ENCODE measurements around the gene CYB5D1.

CYB5D1 gene

DNA sequence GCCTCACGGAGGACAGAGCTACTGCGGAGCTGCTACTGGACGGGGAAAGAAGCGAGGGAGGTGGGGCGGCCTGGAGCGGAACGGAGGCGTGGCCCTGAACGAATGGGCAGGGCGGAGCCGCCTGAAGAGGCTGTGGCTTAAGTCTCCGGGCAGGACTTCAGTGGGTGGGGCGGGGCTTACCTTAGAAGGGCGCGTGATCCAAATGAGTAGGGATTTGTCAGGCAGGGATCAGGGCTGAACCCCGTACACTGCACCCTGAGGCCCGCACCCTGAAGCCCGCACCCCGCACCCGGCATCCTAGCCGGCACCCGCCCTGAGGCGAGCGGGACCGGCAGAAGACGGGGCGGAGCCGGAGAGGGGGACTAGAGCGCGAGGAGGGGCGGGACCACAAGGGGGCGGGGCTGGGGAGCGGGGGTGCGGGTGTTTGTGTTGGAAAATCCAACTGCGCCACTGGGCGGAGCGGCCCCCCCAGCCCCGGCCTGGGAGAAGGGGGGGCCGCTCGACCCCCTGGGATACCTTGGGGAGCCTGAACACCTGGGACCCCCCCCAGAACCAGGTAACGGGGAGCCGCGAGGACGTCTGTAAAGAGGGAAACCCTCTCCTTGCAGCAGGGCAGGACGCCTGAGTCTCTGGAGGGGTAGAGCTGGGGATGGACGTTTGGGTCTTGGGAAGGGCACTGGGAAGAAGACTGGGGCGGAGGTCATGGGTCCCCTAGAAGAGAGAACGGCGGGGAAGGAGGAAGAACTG lies 23.8 kb upstream of the CYB5D1 start, which contains the start of gene KDM6B:
TSS of gene KDM6B (plus strand) at position 423 of the 747 bp plus-strand sequence. CDS start 11,338 bp downstream, outside the sequence.
- DNase-seq: peak; percentile 97

GRCh38 chr17:7834542-7834956 lies 23.3 kb upstream of the CYB5D1 start:
- DNase-seq: no peak

- peak; percentile 99 for DNase-seq
These were observed 22.6 kb upstream of the CYB5D1 start for GRCh38 chr17:7834957-7835813.

DNA sequence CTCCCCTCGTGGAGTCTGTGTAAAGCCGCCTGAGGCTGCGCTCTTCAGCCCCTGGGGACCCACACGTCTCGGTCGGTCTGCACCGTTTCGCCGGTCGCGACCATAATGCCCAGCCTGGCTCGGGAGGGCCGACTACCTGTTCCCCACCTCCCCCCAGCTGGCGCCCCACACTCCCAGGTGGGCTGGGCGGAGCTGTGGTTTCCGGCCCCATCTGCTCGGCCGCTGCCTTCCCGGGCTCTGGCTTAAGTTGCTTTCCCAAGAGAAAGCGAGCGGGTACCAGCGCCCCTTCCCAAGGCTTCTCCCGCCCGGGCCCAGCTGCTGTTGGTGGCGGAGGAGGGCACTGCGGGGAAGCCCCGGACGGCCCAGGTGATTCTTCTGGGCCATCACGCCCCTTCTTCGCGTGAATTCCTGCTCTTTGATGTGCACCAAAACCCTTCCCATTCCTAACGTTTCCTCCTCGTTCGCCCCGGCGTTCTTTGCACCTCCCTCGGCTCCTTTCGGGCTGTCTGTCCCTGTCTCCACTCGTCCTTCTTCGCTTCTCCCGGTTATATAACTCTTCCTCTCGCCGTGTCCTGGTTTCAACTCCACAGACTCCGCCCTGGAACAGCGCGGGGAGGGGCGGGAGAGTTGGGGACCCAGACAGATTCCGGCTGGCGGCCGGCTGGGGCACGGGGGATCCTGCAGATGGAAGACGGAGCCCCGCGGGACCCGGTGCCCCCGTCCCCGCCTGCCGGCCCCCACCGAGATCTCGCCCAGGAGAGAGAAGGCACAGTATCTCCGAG lies 21.8 kb upstream of the CYB5D1 start:
- no peak for DNase-seq

- peak; percentile 98 for DNase-seq
These were observed 21.0 kb upstream of the CYB5D1 start for GRCh38 chr17:7836596-7837407.

DNA sequence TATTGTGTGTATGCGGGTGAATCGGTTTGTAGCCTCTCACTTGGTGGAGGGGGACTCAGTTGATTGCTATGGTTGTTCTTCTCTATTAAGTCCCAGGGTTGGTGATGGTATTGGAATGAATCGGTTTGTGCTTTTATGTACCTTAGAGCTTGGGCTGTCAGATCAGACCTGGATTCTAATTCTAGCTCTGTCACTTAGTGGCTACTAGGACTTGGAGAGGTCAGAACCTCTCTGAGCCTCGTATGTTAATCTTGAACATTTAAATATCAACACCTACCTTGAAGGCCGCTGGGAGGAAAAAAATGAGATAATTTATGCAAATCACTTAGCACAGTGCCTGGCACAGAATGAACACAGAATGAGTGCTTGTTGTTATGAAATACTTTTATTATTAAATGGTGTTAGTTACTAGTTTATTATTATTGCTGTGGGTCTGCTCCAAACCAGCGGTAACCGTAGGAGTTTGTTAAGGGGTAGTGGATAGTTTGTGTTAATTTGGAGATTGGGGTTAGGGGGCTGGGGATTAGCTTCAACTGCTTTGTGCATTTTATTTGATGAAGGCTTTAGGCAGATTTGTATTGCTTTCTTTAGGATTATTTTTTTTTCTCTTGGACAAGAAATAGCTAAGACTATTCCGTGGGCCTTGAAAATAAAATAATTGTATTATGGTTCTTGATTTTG lies 20.3 kb upstream of the CYB5D1 start:
- DNase-seq: peak; percentile 54

- DNase-seq: peak; percentile 94
These were observed 19.4 kb upstream of the CYB5D1 start for GRCh38 chr17:7838090-7839075.

DNA sequence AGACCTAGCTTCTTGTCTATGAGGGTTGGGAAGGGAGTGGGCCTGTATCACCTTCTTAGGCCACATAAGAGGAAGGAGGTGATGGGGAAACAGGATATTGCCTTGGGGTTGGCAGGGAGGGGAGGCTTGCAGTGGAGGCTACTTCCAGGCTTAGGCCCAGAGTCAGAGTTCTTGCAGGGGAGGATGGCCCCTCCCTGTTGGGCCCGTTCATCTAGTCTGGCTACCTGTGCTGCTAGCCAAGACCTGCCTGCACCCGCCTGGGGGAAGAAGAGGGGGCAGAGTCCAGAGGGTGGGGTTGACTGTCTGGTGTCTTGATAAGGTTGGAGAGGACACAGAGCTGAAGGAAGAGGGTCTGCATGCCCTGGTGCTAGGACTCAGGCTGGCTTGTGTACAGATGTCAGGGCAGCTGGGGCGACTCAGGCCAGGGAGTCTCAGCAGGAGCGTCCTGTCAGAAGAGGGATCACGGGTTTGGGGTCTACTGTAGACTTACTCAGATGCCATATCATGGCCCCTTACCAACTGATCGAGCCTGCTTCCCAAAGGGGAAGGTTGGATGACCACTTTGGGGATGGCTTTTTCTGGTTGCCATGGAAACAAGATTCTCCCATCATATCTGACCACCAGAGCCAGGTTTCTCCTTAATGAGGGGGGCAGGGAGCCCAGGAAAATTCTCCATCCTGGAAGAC lies 18.5 kb upstream of the CYB5D1 start:
- peak; percentile 74 for DNase-seq

GRCh38 chr17:7839876-7840261 lies 17.9 kb upstream of the CYB5D1 start:
- DNase-seq: peak; percentile 84

DNA sequence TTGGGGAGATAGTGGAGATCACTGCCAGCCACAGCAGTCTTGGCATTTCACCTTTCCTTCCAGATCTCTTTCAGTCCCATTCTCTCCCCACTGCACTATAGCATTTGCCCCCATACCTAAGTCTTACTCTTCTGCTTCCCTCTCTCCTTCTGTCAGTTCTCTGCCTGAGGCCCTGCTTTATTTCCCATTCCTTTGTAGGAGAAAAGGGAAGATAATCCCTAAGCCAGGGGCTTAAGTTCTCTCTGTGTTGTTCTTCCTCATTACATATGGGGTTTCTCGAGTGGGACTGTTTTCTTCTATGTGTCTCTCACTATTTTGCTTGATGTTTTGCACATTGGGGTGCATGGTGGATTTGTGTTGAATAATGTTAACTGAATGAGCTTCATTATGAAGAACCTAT lies 17.4 kb upstream of the CYB5D1 start:
- no peak for DNase-seq

DNA sequence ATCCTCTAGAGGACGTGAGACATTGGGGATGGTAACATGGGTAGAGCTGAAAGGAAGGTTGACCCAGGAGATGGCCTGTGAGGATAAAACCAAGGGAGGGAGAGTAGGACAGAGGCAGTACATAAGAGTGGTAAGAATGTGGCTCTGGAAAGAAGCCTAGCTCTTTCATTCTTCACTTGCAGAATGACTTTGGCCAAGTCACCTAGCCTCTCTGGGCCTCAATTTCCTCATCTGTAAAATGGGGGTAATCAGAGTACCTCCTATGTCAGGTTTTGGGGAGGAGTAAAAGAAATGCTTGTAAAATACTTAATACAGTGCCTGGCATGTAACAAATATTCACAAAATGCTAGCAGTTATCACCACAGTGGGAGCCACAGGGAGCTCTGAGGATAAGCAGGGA lies 16.9 kb upstream of the CYB5D1 start:
- no peak for DNase-seq

DNA sequence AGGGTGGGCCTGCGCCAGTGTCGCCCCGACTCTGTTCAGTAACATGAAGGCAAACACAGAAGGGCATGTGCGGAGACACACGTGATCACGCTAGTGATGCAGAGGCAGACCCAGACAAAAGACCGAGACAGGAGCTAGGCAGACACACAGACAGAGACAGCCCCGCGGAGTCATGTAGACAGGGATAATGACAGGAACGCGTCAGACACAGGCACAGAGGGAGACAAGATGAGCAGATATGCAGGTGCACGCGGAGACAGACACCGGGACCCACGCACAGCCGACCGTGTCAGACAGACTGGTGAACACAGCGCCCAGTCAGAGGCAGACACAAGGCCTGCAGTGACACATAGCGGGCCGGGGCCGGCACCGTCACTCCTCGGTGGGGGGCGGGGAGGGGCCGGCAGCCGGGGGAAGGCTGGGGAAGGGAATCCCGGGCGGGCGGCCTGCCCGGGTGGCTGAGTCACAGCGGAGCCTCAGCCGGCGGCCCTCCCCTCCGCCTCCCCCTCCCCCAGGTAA lies 16.3 kb upstream of the CYB5D1 start:
- DNase-seq: peak; percentile 87

- DNase-seq: peak; percentile 93
These were observed 15.9 kb upstream of the CYB5D1 start for GRCh38 chr17:7841915-7842379.

DNA sequence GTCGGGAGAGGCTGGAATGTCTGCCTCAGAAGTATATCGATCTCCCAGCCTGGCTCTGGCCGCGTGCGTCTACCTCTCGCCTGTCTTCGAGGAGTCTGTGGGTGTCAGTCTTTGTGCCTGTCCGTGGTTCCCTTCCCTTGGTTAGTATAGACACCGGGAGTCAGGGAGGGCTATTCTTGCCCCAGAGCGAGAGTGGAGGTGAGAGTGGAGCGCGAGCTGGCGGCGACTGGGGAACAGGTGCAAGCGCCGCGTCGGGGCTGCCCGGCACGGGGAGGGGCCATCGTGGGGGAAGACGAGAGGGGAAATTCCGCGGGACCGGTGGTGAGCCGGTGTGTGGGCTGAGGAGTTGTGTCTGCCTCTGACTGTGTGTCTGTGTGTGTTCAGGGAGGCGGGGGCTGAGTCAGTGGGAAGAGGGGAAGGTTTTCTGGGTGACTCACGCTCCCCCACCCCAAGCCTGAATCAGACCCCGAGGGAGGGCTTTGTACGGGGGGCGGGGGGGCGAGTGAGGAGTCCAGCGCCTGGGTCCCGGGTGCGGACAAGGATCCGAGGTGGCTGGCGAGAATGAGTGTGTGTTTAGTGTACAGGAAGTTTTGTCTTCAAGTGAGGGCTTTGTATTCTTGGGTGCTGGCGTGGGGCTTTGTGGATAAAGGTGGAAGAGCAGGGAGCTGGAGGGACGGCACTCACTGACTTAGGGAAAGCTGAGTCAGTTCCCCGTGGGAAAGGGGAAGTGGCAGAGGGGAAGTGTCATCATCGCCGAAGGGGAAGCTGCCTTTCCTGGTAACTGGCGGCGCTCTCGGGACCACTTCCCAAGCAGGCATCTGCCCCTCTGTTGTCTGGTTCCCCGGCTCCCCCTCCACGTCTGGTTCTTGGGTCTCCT lies 15.2 kb upstream of the CYB5D1 start:
- DNase-seq: peak; percentile 76

- no peak for DNase-seq
These were observed 14.6 kb upstream of the CYB5D1 start for GRCh38 chr17:7843257-7843535.

DNA sequence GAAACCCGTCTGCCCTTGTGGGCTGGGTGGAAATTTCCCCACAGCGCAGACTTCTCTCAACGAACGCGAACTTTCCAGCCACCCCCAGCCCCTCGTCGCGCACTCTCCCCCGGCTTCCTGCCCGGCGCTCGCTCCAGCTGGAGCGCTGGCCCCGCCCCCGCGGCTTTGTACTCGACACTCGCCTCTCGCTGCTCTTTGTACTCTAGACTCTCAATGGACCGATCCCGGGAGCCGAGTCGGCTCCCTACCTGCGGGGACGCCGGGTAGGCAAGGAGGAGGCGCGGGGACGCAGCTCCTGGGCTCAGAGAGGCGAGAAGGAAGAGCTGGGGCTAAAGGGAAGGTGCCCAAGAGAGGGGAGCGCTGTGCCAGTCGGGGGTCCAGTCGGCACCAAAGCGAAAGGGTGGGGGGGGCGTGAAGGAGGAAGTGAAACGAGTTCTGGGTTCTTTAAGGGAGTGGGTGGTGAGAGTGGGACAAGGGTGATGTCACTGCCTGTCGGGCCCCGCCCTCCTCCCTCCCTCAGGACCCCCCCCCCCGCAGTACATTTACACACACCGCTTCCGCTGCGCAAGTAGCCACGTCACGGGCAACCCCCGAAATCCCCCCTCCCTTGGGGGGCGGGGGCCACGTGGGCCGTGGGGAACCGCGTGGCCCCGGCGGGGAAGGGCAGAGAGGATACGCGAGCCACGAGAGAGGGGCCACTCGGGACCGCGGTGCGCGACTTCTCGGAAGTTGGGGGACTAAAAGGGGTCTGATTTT lies 14.1 kb upstream of the CYB5D1 start:
- peak; percentile 90 for DNase-seq

DNA sequence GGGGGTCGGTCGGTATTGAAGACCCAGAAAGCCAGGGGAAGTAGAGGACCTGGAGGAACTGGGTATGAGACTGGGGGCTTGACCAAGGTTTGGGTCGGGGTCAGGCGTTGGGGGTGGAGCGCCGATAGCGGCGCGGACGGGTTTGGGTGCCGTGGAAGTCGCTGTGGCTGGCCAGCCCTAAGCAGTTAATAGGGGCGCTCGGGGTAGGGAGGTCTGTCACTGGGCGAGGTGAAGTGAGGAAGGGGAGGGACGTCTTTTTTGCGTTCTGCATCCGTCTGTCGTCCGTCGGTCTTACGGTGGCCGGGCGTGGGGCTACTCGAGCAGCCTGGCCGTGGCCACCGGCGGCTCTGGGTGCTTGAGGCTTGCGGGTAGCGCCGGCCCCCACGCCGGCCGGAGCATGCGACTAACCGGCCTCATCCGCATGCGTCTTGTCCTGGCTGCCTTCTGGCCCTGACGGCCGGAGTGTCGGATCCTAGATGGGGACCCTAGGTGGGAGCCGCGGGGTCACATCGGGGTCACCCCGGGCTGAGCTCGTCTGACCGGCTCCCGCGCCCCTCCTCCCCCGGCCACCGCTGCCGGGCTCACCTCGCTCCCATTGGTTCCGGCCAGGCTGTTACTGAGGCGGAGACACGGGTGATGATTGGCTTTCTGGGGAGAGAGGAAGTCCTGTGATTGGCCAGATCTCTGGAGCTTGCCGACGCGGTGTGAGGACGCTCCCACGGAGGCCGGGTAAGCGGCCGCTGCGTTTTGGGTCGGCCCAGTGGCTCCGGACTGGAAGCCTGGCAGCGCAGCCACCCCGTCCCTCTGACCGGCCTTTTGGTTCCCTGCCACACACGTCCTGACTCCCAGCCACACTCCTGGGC lies 13.3 kb upstream of the CYB5D1 start:
- DNase-seq: peak; percentile 97
